ENCODE measurements around the gene GSG1L2.

DNA sequence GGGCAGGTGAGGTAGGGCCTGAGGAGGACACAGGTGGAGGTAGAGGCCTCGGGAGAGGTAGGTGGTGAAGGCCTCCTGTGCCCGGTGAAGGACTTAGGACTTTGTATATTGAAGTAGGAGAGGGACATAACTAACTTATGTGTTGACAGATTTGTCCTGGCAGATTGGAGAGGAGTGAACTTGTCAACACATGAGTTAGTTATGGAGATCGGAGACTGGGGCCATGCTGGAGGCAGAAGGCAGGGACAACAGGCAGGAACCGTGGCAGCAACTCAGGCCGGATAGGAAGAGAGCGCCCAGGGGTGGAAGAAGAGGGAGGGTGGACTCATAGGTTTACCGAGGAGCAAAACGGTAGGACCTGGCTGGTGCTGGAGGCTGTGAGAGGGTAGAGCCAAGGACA lies 22.3 kb upstream of the GSG1L2 start:
- TF ChIP-seq, protein P1, sequence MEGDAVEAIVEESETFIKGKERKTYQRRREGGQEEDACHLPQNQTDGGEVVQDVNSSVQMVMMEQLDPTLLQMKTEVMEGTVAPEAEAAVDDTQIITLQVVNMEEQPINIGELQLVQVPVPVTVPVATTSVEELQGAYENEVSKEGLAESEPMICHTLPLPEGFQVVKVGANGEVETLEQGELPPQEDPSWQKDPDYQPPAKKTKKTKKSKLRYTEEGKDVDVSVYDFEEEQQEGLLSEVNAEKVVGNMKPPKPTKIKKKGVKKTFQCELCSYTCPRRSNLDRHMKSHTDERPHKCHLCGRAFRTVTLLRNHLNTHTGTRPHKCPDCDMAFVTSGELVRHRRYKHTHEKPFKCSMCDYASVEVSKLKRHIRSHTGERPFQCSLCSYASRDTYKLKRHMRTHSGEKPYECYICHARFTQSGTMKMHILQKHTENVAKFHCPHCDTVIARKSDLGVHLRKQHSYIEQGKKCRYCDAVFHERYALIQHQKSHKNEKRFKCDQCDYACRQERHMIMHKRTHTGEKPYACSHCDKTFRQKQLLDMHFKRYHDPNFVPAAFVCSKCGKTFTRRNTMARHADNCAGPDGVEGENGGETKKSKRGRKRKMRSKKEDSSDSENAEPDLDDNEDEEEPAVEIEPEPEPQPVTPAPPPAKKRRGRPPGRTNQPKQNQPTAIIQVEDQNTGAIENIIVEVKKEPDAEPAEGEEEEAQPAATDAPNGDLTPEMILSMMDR (IDR thresholded peaks at IDR 0.05), result no peak
- no peak for TF ChIP-seq POLR2A (IDR thresholded peaks at IDR 0.05)
